Prostate gland (tissue), 2 donors: Measurements from ENCODE around the gene MOGAT3. TPM values are rescaled to one million over a fixed set of nuclear protein-coding genes. Genes with fewer than 3 reads are reported as not detected.

Experiments
- DNase-seq: peaks from one replicate; pipeline ENCODE4 v3.0.0-alpha.2; 2019; ENCODE audit warnings: low spot score
- H3K27ac ChIP-seq, 2 donors: fragments of 200-600 bp; sonication (generic); 2 replicates each; pipeline ENCODE4 v1.5.1; 2017 to 2019
- H3K27me3 ChIP-seq: fragments of 200-600 bp; sonication (generic); replicated peaks from 2 replicates; pipeline ENCODE4 v1.5.1; 2019; ENCODE audit not compliant: insufficient read depth
- H3K36me3 ChIP-seq, 2 donors: fragments of 200-600 bp; sonication (generic); 1 replicate in 1 of 2; 2 replicates in 1 of 2; pipeline versions ENCODE4 v1.5.1 to v1.8.1; 2017 to 2019
- H3K4me1 ChIP-seq: fragments of 200-600 bp; sonication (generic); replicated peaks from 2 replicates; pipeline ENCODE4 v1.5.1; 2019
- H3K4me3 ChIP-seq, 2 donors: fragments of 200-600 bp; sonication (generic); 2 replicates each; pipeline ENCODE4 v1.5.1; 2017 to 2019
- H3K9me3 ChIP-seq: fragments of 200-600 bp; sonication (generic); 2 replicates; pipeline ENCODE4 v1.5.1; 2017
- CTCF ChIP-seq, 4 experiments: fragments of 200-600 bp in 2 of 4; fragments of 450-650 bp in 2 of 4; sonication (generic) in 2 of 4; IDR thresholded peaks; 1 replicate in 3 of 4; 2 replicates in 1 of 4; pipeline ENCODE4 v1.5.1; 2016 to 2019; ENCODE audit warnings: antibody characterized with exemption in 4 of 4, mild to moderate bottlenecking in 2 of 4, moderate library complexity in 2 of 4
- POLR2A ChIP-seq: fragments of 450-650 bp; IDR thresholded peaks from one replicate; pipeline ENCODE4 v1.6.1; 2016; ENCODE audit warnings: antibody characterized with exemption, mild to moderate bottlenecking
- POLR2AphosphoS5 ChIP-seq: sonication (generic); formaldehyde crosslinking; IDR thresholded peaks from one replicate; pipeline ENCODE4 v1.6.1; 2017; ENCODE audit warnings: antibody characterized with exemption
- WGBS: methylation state at CpG from one replicate; pipeline ENCODE4 v1.1.5; 2018; 5-methylcytosine and 5-hydroxymethylcytosine counted together
- intact Hi-C: fragments of 100-400 bp; cut with DNase I; formaldehyde crosslinking; loops from one replicate; pipeline ENCODE4 v1.14.2; 2022
- total RNA-seq, 2 donors: library from RNA; depleted of rRNA; stranded (reverse); fragments of >200 nt; gene quantifications; one replicate each; pipeline ENCODE4 v1.1.0, GENCODE V29; 2016

The MOGAT3 gene
- total RNA-seq, 2 donors from 2014 or later: not detected

- H3K36me3 ChIP-seq: no peaks in the 10 kb centered on the region
- DNase-seq: no peak
- peaks cover 14% of the 10 kb centered on the region for H3K27me3 ChIP-seq
- TF ChIP-seq POLR2A (no peak), POLR2AphosphoS5 (no peak), CTCF (IDR thresholded peaks at IDR 0.05) (no peak)
- whole genome bisulfite sequencing: 80% methylated on average over 17 of the region's 21 CpGs
- intact Hi-C loops: no loop called here
- peaks cover 5% of the 10 kb centered on the region for H3K4me1 ChIP-seq
- H3K9me3 ChIP-seq: no peaks in the 10 kb centered on the region
- H3K4me3 ChIP-seq: no peak overlapping the region
- H3K27ac ChIP-seq: no peak overlapping the region
These were observed 2.8 kb downstream of the MOGAT3 start for GRCh38 chr7:101197991-101198390.

- TF ChIP-seq POLR2AphosphoS5: no peak
- TF ChIP-seq POLR2A: no peak
- TF ChIP-seq CTCF (IDR thresholded peaks at IDR 0.05): no peak
These were observed 5.0 kb downstream of the MOGAT3 start for GRCh38 chr7:101195884-101196283.

GRCh38 chr7:101189109-101189508 lies 11.7 kb downstream of the MOGAT3 start:
- 71% methylated on average over 8 of the region's 8 CpGs for WGBS
- Histone ChIP-seq H3K9me3 (no peaks in the 10 kb centered on the region), H3K27me3 (no peaks in the 10 kb centered on the region), H3K27ac (no peak overlapping the region), H3K36me3 (no peaks in the 10 kb centered on the region), H3K4me3 (no peak overlapping the region), H3K4me1 (no peaks in the 10 kb centered on the region)
- intact Hi-C loops: no loop called here
- DNase-seq: no peak
- TF ChIP-seq POLR2A (no peak), CTCF (IDR thresholded peaks at IDR 0.05) (no peak), POLR2AphosphoS5 (no peak)

More at GRCh38 chr7:101195884-101196283, 5.0 kb downstream of the MOGAT3 start:
- no peak overlapping the region for H3K4me3 ChIP-seq
- intact Hi-C loops: no loop called here
- DNase-seq: no peak
- no peaks in the 10 kb centered on the region for H3K4me1 ChIP-seq
- no peaks in the 10 kb centered on the region for H3K9me3 ChIP-seq
- H3K27me3 ChIP-seq: no peaks in the 10 kb centered on the region
- 88% methylated on average over 17 of the region's 17 CpGs for WGBS
- no peak overlapping the region for H3K27ac ChIP-seq
- no peaks in the 10 kb centered on the region for H3K36me3 ChIP-seq

GRCh38 chr7:101186844-101187428 lies 13.9 kb downstream of the MOGAT3 start:
- no peak overlapping the region for H3K27ac ChIP-seq
- no peaks in the 10 kb centered on the region for H3K4me1 ChIP-seq
- WGBS: 96% methylated on average over 4 of the region's 4 CpGs
- DNase-seq: no peak
- H3K4me3 ChIP-seq: no peak overlapping the region
- no peaks in the 10 kb centered on the region for H3K27me3 ChIP-seq
- H3K36me3 ChIP-seq: no peaks in the 10 kb centered on the region
- no peaks in the 10 kb centered on the region for H3K9me3 ChIP-seq
- TF ChIP-seq CTCF (IDR thresholded peaks at IDR 0.05): no peak
- no peak for TF ChIP-seq POLR2AphosphoS5
- no peak for TF ChIP-seq POLR2A
- intact Hi-C loops: no loop called here

- no peaks in the 10 kb centered on the region for H3K27me3 ChIP-seq
These were observed 14.6 kb downstream of the MOGAT3 start for GRCh38 chr7:101186194-101186593.

More at GRCh38 chr7:101186194-101186593, 14.6 kb downstream of the MOGAT3 start:
- DNase-seq: no peak
- intact Hi-C loops: no loop called here
- WGBS: 67% methylated on average over 6 of the region's 6 CpGs
- Histone ChIP-seq H3K27ac (no peak overlapping the region), H3K36me3 (no peaks in the 10 kb centered on the region), H3K4me3 (no peak overlapping the region), H3K9me3 (no peaks in the 10 kb centered on the region), H3K4me1 (no peaks in the 10 kb centered on the region)
- TF ChIP-seq POLR2A (no peak), CTCF (IDR thresholded peaks at IDR 0.05) (no peak), POLR2AphosphoS5 (no peak)
